Pons (tissue), 1 donor: Measurements from ENCODE around the gene PWP2.
"Not testable (repeated sequence)": the region's sequence is repeated elsewhere in the genome, so short reads cannot be mapped to it uniquely, and the experiment has no call there.

Experiments
- DNase-seq: peaks from one replicate; pipeline ENCODE4 v3.0.0-alpha.2; 2016; ENCODE audit warnings: low spot score

The PWP2 gene

DNA sequence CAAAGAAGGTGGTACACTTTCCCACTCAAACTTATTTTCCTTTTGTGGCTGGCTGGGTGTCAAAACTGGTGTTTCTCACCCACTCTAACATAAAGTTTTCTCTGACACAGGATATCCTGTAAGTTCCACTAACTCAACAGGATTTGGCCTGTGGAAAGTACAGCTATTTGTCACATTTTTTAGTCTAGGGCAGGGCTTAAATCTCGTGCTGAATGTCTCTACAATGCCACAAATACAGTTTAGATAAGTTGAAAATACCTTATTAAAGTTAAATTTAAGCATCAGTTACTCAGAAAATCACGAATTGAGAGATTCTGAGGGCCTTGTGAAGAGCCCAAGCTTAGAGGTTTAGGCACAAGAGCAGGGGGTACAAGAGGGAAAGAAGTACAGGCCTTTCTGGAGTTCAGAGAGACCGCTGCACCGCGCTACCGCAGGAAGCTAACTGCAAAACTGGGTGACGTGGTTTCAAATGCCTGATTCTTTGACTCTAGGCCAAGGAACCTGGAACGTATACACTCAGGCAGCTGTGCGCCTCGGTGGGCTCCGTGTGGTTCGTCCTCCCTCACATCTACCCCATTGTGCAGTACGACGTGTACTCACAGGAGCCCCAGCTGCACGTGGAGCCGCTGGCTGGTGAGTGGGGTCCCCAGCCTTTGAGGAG lies 23.4 kb upstream of the PWP2 start:
- DNase-seq, result no peak

DNA sequence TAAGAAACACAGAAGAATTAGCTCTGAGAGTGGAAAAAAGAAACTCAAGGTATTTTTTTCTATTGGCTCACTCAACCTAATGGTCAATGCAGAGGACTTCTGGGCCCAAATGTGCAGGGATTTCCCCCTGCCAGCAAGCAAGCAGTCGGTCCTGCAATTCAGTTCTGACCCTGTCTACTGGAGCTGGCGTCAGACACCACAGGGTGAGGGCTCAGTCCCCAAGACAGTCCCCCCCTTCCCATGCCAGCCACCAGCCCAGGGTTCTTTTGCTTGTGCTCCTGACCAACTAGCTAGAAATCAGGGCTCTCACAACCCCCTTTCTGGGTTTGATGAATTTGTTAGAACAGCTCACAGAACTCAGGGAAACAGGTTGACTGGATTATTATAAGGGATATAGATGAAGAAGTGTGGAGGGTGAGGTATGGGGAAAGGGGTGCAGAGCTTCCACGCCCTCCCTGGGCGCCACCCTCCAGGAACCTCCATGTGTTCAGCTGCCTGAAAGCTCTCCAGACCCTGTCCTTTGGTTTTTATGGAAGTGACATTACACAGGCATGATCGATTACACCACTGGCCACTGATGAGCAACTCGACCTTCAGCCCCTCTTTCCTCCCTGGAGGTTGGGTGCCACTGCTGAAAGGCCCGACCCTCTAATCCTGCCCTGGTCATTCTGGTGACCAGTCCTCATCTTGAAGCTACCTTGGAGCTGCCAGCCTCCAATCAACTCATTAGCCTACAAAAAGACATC lies 22.5 kb upstream of the PWP2 start:
- DNase-seq, result no peak

DNA sequence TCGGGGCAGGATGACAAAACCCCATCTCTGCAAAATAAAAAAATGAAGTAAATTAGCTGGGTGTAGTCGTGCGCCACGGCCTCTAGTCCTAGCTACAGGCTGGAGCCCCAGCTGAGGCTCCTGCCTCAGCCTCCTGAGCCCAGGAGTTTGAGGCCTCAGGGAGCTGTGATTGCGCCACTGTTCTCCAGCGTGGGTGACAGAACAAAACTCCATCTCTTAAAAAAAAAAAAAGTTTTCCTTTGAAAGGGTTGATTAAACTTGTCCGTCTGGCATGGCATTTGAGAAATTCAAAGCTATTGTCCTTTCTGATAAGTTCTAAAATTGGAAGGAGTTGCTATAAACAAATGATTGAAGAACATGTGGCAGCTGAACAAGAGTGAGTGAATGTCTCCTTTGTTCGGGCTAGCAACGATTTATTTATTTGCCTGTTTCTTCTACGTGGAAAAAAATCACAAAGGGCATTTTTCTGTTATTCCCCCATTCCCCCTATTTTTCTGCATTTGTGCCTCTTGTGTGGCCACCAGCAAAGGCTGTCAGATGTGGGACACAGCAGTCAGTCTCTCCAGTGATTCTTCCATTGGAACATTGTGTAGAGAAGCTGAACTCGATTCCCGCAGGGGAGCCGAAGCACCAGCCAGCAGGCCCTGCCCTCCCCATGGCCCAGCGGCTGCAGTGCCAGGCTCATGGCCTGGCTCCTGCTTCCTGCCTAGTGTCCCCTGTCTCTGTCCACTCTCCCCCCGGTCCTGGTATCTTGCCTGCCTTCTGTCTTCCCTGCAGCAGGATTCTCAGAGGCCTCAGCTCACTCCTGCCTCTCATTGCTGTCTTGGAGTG lies 21.5 kb upstream of the PWP2 start:
- DNase-seq, result peak; percentile 98

DNA sequence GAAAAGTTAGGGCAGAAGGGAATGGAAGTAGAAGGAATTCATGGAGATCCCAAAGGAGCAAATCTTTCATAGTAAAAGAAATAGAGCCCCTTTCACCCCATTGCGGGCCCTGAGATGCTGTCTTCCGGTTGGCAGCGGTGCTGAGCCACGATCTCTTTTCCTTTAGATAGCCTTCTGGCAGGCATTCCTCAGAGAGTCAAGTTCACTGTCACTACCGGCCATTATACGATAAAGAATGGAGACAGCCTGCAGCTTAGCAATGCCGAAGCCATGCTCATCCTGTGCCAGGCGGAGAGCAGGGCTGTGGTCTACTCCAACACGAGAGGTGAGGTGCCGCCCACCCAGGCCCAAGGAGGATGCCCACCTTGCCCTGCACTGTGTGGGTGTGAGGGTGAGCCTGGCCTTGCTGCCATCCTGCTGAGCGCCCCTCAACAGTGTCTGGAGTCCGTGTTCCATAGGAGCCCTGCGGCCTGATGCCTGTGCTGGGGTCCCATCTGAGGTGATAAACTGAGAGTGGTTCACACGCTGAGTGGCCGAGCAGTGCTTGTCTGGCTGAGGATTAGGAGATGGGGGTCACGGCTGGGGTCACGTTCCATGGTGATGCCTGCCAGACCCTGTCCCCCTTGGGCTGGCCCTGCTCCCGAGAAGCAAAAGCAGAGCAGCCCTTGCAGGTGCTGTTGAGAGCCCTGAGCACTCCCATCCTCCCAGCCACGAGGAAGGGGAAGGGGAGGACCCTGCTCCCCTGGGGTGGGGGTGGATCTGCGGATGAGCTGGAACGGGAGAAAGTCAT lies 20.4 kb upstream of the PWP2 start:
- no peak for DNase-seq

DNA sequence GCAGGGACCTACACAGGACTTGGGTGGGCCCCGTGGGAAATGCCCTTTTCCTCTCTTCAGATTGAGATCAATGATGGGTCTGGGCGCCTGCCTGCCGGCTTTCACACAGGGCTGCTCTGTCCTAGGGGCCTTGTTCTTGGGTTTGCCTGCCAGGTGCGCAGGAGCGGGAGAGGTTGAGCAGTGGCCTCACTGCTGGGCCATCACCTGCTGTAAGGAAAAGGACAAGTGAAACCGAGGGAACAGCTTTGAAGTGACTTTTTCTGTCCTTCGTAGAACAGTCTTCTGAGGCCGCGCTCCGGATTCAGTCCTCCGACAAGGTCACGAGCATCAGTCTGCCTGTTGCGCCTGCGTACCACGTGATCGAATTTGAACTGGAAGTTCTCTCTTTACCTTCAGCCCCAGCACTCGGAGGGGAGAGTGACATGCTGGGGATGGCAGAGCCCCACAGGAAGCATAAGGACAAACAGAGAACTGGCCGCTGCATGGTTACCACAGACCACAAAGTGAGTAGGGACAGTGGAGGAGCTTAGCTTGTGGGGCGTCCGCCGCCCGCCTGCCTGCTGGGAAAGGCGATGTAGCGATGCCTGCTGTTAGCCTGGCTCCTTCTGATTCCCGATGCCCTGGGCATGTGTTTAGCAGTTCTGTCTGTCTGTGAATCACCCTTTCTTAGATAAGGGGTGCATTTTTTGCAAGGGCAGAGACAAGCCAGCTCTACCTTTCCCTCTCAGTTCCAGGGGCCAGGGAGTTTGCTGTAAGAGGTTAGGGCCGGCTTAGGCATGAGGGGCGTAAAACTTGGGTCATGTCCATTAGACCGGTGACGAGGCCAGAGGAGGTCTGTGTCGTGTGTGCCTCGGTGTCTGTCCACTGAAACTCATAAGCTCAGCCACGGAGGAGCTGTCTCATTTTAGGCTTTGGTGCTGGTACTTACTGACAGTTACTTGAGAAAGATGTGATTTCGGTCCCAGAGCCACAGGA lies 19.5 kb upstream of the PWP2 start:
- peak; percentile 60 for DNase-seq

DNA sequence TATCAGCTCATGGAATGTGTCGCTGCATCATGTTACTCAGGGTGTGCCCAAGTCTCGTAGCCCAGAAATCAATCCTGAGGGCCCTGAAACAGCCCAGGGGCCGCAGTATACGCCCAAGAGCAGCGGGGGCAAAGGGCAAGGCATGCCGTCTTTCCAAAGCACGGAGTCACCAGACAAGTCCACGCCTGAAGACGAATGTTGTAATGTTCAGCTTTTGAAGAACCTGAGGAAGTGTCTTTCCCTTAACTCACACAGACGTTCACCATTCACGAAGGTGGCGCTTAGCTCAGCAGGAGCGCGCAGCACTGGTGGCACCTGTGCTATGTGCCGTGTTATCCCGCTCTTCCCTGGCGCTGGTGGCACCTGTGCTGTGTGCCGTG lies 18.8 kb upstream of the PWP2 start:
- no peak for DNase-seq

DNA sequence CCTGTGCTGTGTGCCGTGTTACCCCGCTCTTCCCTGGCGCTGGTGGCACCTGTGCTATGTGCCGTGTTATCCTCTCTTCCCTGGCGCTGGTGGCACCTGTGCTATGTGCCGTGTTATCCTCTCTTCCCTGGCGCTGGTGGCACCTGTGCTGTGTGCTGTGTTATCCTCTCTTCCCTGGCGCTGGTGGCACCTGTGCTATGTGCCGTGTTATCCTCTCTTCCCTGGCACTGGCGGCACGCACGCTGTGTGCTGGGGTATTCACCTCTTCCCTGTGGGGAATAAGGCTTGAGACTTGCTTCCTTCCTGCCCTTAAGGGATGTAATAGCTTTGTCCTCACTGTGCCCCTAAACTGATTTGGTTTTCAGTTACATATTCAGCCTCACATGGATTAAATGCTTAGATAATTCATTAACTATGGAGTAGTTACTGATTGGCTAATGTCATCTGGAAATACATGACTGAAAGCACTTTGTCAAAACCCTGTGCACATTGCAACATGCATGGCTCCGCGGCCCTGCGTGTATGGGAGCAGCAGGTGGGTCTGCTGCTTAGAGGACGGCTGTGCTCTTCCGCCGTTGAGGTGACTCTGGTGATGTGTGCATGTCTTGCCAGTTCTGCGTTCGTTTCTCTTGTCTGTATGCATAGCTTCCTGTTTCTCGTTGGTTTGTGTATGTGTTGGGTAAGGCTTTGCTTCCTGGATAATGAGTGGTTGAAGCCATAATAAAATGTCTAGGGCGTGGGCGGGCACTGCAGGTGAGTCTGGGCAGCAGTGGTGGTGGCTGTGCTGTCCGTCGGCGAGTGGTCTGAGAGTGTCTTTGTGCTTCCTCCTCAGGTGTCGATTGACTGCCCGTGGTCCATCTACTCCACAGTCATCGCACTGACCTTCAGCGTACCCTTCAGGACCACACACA lies 17.9 kb upstream of the PWP2 start:
- DNase-seq, result no peak

DNA sequence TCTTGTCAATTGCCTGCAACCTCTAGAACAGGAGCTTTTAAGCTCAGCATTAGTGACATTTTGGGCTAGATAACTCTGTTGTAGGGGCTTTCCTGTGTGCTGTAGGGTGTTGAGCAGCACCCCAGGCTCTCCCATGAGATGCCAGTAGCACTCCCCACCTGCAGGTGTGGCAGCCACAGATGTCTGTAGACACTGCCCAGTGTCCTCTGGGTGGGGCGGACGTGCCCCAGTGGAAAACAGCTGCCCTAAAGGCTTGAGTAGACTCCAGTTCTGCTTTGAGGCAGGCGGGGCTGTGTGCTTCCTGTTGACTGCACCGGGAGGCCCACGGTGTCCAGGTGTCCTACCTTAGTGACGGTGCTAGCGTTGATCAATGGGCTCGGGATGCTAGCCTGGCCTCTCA lies 16.9 kb upstream of the PWP2 start:
- DNase-seq, result no peak

DNA sequence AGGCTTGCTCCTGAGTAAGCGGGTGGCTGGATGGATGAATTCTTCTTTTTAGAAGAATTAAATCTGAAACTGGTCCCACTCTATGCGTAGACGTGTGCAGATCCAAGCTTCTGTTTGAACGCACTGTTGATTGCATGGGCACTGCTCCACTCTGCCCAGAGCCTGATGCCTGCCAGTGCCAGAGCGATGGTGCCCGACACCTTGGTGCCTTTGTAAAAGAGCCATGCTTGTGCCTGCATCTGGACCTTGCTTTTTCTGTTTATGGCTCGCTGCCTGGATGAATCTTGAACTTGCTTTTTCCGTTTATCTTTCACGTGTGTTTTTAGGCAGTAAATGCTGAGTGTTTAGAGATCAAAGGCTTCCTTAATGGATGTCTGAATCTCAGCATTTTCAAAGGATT lies 15.0 kb upstream of the PWP2 start:
- DNase-seq, result peak; percentile 78

DNA sequence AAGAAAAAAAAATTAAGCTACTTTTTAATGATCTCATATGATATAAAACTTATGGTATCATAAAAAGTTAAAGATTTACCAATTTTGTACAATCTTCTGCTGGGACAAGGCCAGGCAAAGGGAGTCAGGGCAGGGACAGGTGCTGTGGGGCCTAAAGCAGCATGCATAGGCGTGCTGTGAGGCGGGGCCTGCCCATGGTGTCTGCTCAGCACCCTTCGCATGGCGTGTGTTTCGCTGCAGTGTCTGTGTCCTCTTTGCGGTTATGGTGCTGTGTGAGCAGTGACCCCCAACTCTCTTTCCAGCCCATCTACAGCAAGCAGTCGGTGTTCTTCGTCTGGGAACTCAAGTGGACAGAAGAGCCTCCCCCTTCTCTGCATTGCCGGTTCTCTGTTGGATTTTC lies 13.4 kb upstream of the PWP2 start:
- no peak for DNase-seq

DNA sequence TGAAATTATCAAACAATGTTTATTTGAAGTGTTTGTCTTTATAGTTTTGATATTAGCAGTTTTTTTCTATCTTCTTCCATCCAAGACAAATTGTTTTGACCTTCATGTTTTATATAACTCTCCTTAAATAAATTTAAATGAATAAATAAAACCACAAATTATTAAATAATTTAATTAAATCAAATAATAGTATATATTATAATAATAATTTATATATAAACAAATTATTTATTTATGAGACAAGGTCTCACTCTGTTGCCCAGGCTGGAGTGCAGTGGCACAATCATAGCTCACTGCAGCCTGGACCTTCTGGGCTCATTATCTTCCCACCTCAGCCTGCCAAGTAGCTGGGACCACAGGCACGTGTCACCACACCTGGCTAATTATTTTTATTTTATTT lies 12.4 kb upstream of the PWP2 start:
- DNase-seq, result no peak

DNA sequence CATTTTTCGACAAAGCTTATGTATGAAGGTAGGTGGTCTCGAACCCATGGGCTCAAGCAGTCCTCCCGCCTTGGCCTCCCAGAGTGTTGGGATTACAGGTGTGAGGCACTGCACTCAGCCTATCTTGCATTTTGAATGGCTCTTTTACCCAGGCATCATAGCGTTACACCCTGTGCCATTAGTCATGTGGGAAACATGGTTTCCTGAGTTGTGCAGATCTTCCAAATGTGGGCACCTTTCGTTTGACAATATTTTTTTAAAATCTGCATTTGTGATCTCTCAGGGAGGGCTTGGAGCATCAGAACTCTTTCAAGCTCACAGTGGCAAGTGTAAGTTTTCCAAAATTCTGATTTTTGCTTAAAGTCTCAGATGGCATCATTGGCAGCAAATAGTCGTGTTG lies 8.7 kb upstream of the PWP2 start:
- DNase-seq, result not testable (repeated sequence)

DNA sequence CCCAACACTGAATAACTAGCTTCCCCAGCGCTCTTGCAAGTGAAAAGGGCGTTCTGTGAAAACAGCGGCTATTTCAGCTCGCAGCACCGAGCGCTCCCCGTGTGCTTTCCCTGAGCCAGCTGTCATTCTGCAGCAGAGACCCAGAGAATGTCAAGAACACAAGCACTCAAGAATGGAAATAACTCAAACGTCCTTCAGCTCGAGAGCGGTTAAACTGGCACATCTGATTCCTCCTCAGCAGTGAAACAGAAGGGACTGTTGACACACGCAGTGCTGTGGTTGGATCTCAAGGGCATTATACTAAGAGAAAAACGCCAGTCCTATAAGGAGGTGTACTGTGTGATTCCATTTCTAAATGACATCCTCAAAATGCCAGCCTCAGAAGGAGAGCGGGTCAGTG lies 8.2 kb upstream of the PWP2 start:
- not testable (repeated sequence) for DNase-seq

DNA sequence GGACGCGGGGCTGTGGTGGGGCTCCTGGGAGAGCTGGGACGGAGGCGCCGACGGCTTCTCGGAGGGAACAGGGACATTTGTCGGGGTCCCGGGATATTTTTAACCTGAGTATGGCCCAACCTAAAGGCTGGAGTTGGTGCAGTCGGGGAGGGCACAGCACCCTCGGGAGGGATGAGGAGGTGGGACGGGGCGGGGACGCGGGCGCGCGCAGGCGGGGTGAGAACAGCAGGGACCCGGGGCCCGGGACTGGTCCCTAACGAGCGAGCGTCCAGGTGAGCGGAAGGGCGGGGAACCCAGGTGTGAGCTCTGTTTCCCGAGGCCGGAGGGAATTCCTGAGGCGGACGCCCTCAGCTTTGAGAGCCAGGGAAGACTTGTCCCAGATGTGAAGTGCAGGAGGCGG lies 390 bp downstream of the PWP2 start:
- not testable (repeated sequence) for DNase-seq

DNA sequence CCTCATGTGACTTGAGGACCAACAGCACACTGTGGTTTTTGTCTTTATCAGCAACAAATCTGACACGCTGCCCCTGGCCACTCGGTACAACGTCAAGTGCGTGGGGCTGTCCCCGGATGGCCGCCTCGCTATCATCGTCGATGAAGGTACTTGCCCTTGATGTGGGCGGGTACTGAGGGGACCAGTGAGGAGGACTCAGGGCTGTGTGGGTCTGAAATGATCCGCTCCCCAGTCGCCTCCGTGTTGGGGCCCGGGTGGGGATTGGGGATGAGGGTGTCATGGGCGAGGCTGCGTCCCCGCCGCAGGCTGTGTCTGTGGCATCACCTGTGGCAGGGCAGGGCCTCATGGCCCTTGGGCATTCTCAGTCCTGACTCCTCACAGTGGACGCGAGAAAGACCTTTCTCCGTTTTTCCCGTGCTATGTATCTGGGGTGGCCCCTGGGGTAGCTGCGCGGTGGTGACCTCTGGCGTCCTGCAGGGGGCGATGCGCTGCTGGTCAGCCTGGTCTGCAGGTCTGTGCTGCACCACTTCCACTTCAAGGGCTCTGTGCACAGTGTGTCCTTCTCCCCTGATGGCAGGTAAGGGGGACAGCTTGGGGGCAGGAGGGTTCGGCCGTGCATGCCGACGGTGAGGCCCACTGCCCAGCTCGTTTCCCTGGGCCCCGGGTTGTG lies 6.6 kb downstream of the PWP2 start:
- not testable (repeated sequence) for DNase-seq

DNA sequence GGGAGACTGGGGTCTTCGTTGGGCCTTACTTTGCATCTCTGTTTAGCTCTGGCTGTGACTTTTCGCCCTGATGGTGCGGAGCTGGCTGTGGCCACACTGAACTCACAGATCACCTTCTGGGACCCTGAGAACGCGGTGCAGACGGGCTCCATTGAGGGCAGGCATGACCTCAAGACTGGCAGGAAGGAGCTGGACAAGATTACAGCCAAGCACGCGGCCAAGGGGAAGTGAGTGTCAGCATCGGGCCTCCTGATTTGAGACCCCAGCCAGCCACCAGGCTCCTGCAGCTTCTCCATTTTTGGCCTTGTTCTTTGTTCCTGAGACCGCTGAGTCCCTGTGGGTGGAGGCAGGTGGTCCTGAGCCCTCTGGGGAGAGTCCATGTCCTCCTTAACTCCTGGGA lies 14.9 kb downstream of the PWP2 start:
- DNase-seq, result not testable (repeated sequence)

DNA sequence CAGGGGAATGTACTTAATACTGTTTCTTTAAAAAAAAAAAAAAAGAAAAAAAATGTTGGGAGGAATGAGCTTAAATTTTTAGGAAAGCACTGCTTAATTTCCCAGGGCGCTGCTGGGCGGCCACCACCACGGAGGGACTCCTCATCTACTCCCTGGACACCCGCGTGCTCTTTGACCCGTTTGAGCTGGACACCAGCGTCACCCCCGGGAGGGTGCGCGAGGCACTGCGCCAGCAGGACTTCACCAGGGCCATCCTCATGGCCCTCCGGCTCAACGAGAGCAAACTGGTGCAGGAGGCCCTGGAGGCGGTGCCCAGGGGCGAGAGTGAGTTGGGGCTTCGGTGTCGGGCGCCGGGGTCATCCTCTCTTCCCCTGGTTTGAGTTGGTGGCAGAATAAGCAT lies 20.6 kb downstream of the PWP2 start:
- DNase-seq, result not testable (repeated sequence)

DNA sequence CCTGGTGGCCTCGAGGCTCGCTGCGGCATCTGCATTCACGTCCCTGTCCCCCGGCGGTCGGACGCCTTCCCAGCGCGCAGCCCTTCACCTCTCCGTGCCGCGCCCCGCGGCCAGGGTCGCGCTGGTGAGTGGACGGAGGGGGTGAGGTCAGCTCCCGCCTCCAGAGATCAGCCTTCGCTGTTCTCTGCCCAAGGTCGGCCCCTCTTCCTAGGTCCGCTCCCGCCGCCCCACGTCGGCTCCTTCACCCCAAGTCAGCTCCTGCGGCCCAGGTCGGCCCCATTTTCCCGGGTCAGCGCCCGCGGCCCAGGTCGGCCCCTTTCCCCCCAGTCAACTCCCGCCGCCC lies 26.5 kb downstream of the PWP2 start:
- not testable (repeated sequence) for DNase-seq

DNA sequence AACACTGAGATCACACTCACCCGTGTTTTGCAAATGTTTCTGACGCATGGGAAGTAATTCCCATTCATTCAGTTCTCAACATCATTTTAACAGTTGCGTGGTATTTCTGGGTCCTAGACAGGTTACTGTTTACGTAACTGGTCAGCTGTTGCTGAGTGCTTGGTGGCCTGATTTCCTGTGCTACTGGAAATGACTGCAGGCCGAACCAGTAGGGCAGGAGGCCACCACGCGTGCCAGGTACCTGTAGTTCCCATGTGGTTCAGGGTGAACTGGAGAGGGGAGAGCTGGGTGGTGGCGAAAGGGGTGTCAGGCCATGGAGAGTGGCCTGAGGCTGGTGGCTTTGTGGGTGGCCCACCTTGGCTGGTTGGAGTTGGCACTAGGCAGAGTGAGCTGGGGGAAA lies 27.5 kb downstream of the PWP2 start:
- not testable (repeated sequence) for DNase-seq
